Mucosa of descending colon (tissue), 3 donors: Measurements from ENCODE around the gene BANP. TPM values are rescaled to one million over a fixed set of nuclear protein-coding genes. Genes with fewer than 3 reads are reported as not detected.

ENCODE experiments used
- ATAC-seq: fragments of 200-7000 bp; cut with Tn5 transposase; one replicate; pipeline ENCODE4 v1.9.1; 2020; ENCODE audit warnings: mild to moderate bottlenecking, moderate library complexity
- DNase-seq, 3 donors: peaks; one replicate each; pipeline ENCODE4 v3.0.0-alpha.2; 2020
- H3K36me3 ChIP-seq: fragments of 200-600 bp; one replicate; pipeline ENCODE4 v1.8.0; 2021; ENCODE audit warnings: low read depth, mild to moderate bottlenecking
- H3K4me1 ChIP-seq: fragments of 200-600 bp; one replicate; pipeline ENCODE4 v1.8.0; 2021; ENCODE audit warnings: low read depth, mild to moderate bottlenecking
- H3K4me3 ChIP-seq: fragments of 200-600 bp; one replicate; pipeline ENCODE4 v1.8.0; 2021; ENCODE audit warnings: mild to moderate bottlenecking
- H3K9me3 ChIP-seq: fragments of 200-600 bp; one replicate; pipeline ENCODE4 v1.8.0; 2021; ENCODE audit warnings: mild to moderate bottlenecking
- intact Hi-C, 2 donors: fragments of 100-400 bp; cut with DNase I in 1 of 2; cut with micrococcal nuclease in 1 of 2; formaldehyde crosslinking; loops; one replicate each; pipeline versions ENCODE4 v1.11.0 to v1.11.1; 2022; cut with DNase I, micrococcal nuclease
- total RNA-seq, 3 donors: library from RNA; stranded (reverse); fragmentation: NEBNext Ultra II Directional in 2 of 3; extraction: Animal tissue kit (Norgen Biotek cat#: 25700) in 2 of 3; gene quantifications; one replicate each; pipeline versions ENCODE4 v1.2.1 to v1.2.4, GENCODE V29; 2021 to 2023
- TF ChIP-seq, protein P1 (sequence below): fragments of 200-600 bp; IDR thresholded peaks from one replicate; pipeline ENCODE4 v1.8.0; 2022; ENCODE audit warnings: antibody characterized with exemption, mild to moderate bottlenecking
- donor health status: DM: no; HTN: no; CAD: no; lungs with moderate emphysema.
- donor health status: DM: no; HTN: no; CAD: no.
- donor health status: DM: no; HTN: yes; CAD: no.

Gene BANP
- total RNA-seq, 3 donors from 2014 or later, result 24.4 to 36.0 (median 26.1) TPM

GRCh38 chr16:87956365-87957231 lies 5.4 kb downstream of the BANP start:
- intact Hi-C loops, result no loop called here
- Histone ChIP-seq H3K9me3 (no peaks in the 10 kb centered on the region), H3K36me3 (no peaks in the 10 kb centered on the region), H3K4me3 (no peak overlapping the region), H3K4me1 (peaks cover 20% of the 10 kb centered on the region)
- DNase-seq (peak in 2 of 3 donors; percentile 41 to 58), ATAC-seq (peak; percentile 16)
- TF ChIP-seq, protein P1, sequence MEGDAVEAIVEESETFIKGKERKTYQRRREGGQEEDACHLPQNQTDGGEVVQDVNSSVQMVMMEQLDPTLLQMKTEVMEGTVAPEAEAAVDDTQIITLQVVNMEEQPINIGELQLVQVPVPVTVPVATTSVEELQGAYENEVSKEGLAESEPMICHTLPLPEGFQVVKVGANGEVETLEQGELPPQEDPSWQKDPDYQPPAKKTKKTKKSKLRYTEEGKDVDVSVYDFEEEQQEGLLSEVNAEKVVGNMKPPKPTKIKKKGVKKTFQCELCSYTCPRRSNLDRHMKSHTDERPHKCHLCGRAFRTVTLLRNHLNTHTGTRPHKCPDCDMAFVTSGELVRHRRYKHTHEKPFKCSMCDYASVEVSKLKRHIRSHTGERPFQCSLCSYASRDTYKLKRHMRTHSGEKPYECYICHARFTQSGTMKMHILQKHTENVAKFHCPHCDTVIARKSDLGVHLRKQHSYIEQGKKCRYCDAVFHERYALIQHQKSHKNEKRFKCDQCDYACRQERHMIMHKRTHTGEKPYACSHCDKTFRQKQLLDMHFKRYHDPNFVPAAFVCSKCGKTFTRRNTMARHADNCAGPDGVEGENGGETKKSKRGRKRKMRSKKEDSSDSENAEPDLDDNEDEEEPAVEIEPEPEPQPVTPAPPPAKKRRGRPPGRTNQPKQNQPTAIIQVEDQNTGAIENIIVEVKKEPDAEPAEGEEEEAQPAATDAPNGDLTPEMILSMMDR, result no peak

GRCh38 chr16:87957296-87958094 lies 6.3 kb downstream of the BANP start:
- Histone ChIP-seq H3K4me1 (peaks cover 16% of the 10 kb centered on the region), H3K36me3 (no peaks in the 10 kb centered on the region)
- ATAC-seq, result no peak

DNA sequence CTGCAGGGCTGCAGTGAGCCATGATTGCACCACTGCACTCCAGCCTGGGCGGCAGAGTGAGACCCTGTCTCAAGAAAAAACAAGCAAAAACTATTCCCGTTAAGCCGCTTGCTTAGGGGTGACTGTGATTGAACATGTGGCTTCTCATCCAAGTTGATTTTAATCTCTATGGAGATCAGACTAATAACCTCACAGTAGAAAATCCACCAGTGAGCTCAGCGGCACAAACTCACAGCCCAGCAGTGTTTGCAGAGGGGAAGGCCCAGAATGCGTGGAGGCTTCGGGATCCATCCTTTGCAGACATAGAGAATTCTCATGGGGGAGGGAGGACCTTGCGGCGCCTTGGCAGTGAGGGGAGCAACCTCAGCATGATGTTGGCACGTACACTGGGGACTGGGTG lies 7.4 kb downstream of the BANP start:
- DNase-seq, result no peak
- no peaks in the 10 kb centered on the region for H3K9me3 ChIP-seq
- TF ChIP-seq, protein P1, result no peak
- H3K36me3 ChIP-seq, result no peaks in the 10 kb centered on the region
- H3K4me3 ChIP-seq, result no peak overlapping the region
- no peak for ATAC-seq
- H3K4me1 ChIP-seq, result peaks cover 10% of the 10 kb centered on the region
- intact Hi-C loops, result no loop called here

More at GRCh38 chr16:87957296-87958094, 6.3 kb downstream of the BANP start:
- peak in 1 of 3 donors; percentile 56 for DNase-seq
- Histone ChIP-seq H3K9me3 (no peaks in the 10 kb centered on the region), H3K4me3 (no peak overlapping the region)
- intact Hi-C loops, result no loop called here
- TF ChIP-seq, protein P1, result no peak

- TF ChIP-seq, protein P1, result no peak
- DNase-seq, result no peak
- no peak for ATAC-seq
- intact Hi-C loops, result no loop called here
- no peaks in the 10 kb centered on the region for H3K36me3 ChIP-seq
- H3K9me3 ChIP-seq, result no peaks in the 10 kb centered on the region
- H3K4me1 ChIP-seq, result peaks cover 3% of the 10 kb centered on the region
- H3K4me3 ChIP-seq, result no peak overlapping the region
These were observed 8.3 kb downstream of the BANP start for GRCh38 chr16:87959391-87959990.

DNA sequence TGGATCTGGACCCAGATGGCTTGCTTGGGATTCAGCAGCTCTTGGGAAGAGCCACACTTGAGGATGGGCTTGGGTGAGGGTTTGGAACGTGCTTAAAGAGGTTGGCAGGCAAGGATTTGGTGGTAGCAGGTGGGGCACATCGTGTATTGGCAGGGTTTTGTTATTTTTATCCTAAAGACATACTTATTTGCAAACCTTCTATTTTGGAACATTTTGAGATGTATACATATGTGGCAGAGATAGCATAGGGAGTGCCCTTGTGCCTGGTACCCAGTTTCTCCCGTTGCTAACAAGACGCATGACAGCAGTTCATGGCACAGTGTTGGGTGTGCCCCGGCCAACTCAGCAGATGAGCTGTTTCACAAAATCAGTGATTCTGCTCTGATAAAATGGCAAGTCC lies 9.1 kb downstream of the BANP start:
- no peak for ATAC-seq
- DNase-seq, result no peak
- TF ChIP-seq, protein P1, result no peak
- H3K9me3 ChIP-seq, result no peaks in the 10 kb centered on the region
- intact Hi-C loops, result no loop called here
- no peaks in the 10 kb centered on the region for H3K36me3 ChIP-seq
- no peak overlapping the region for H3K4me3 ChIP-seq
- H3K4me1 ChIP-seq, result no peaks in the 10 kb centered on the region
